HUES6 (cell line): Measurements from ENCODE around the gene SHROOM1.
"Not testable (repeated sequence)": the region's sequence is repeated elsewhere in the genome, so short reads cannot be mapped to it uniquely, and the experiment has no call there.

Experiments
- H3K27ac ChIP-seq: 2 replicates; pipeline ENCODE4 v1.7.0; 2013; ENCODE audit warnings: low read depth, mild to moderate bottlenecking, low read length, inconsistent platforms
- H3K27me3 ChIP-seq: 2 replicates; pipeline ENCODE4 v1.6.1; 2013; ENCODE audit warnings: low read length; ENCODE audit not compliant: control insufficient read depth, insufficient read depth
- H3K36me3 ChIP-seq: 2 replicates; pipeline ENCODE4 v1.6.1; 2013; ENCODE audit warnings: low read length; ENCODE audit not compliant: control insufficient read depth, insufficient read depth
- H3K4me1 ChIP-seq: 2 replicates; pipeline ENCODE4 v1.6.1; 2013; ENCODE audit warnings: low read length; ENCODE audit not compliant: control insufficient read depth, insufficient read depth
- H3K4me3 ChIP-seq: 2 replicates; pipeline ENCODE4 v1.5.1; 2013; ENCODE audit warnings: low read depth, low read length
- H3K9ac ChIP-seq: one replicate; pipeline ENCODE4 v1.6.1; 2013; ENCODE audit warnings: mild to moderate bottlenecking, low read length
- H3K9me3 ChIP-seq: 2 replicates; pipeline ENCODE4 v1.6.1; 2013; ENCODE audit warnings: low read depth, low read length; ENCODE audit not compliant: control insufficient read depth, insufficient read depth

Gene SHROOM1

DNA sequence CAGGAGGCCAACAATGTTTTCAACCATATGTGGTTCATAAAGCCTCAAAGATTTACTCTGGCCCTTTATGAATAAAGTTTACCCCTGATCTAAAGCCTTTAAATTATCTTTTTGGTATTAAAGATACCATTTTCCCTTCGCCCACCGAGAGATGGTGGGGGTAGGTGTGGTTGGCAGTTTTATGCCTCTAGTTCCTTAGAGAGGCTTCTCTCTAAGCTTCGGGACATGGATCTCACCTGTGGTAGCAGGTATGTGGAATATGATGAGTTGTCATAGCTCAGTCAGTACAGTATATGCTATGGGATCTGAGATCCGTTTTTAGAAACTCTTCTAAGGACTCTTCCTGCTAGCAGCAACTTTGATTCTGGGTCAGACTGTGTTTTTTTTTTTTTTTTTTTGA lies 38.3 kb upstream of the SHROOM1 start:
- Histone ChIP-seq H3K27me3 (no peaks in the 10 kb centered on the region), H3K4me3 (no peak overlapping the region), H3K9ac (no peak overlapping the region), H3K9me3 (no peaks in the 10 kb centered on the region), H3K27ac (no peak overlapping the region), H3K4me1 (peaks cover 9% of the 10 kb centered on the region), H3K36me3 (peaks cover 33% of the 10 kb centered on the region)

DNA sequence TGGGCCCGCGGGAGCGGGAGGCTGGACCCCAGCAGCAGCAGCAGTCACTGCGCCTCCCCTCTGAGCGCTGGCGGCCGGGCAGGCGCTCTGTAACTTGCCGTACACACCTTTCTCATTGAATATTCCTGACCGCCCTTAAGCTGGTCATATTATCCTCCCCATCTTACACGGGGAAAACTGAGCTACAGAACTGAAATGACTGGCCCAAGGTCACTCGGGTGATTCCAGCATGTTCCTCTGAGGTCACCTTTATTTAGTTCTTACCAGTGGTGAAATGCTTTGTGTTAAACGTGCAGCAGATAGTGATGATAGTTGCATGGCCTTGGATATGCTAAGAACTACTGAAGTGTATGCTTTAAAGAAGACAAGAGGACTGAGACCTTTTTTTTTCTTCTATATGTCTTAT lies 36.6 kb upstream of the SHROOM1 start:
- H3K27ac ChIP-seq: peak overlapping the region; percentile 90
- H3K36me3 ChIP-seq: peaks cover 33% of the 10 kb centered on the region
- peak overlapping the region; percentile 94 for H3K9ac ChIP-seq
- no peaks in the 10 kb centered on the region for H3K27me3 ChIP-seq
- no peaks in the 10 kb centered on the region for H3K9me3 ChIP-seq
- H3K4me3 ChIP-seq: peak overlapping the region; percentile 89
- peaks cover 9% of the 10 kb centered on the region for H3K4me1 ChIP-seq

GRCh38 chr5:132866342-132867045 lies 36.0 kb upstream of the SHROOM1 start, which contains the start of the genes GDF9 and UQCRQ:
GDF9 (minus strand) TSS chr5:132866469; CDS start chr5:132864533, 1,936 bp downstream.
UQCRQ (plus strand) TSS chr5:132866642; CDS start chr5:132866882, 240 bp downstream.
- Histone ChIP-seq H3K36me3 (peaks cover 29% of the 10 kb centered on the region), H3K9me3 (no peaks in the 10 kb centered on the region), H3K27me3 (no peaks in the 10 kb centered on the region), H3K4me3 (peak within 1 kb of the TSS; percentile 89), H3K4me1 (peaks cover 9% of the 10 kb centered on the region), H3K9ac (peak within 1 kb of the TSS; percentile 94), H3K27ac (peak within 1 kb of the TSS; percentile 90)

- Histone ChIP-seq H3K36me3 (peaks cover 27% of the 10 kb centered on the region), H3K9ac (peak overlapping the region; percentile 94), H3K9me3 (no peaks in the 10 kb centered on the region), H3K4me3 (peak overlapping the region; percentile 89), H3K27me3 (no peaks in the 10 kb centered on the region), H3K4me1 (peaks cover 9% of the 10 kb centered on the region), H3K27ac (peak overlapping the region; percentile 69)
Observed at GRCh38 chr5:132865668-132866341, 35.4 kb upstream of the SHROOM1 start.

GRCh38 chr5:132860742-132861141 lies 30.3 kb upstream of the SHROOM1 start:
- Histone ChIP-seq H3K9me3 (no peaks in the 10 kb centered on the region), H3K27me3 (no peaks in the 10 kb centered on the region), H3K27ac (no peak overlapping the region), H3K4me1 (peaks cover 6% of the 10 kb centered on the region), H3K36me3 (no peaks in the 10 kb centered on the region), H3K4me3 (no peak overlapping the region), H3K9ac (no peak overlapping the region)

DNA sequence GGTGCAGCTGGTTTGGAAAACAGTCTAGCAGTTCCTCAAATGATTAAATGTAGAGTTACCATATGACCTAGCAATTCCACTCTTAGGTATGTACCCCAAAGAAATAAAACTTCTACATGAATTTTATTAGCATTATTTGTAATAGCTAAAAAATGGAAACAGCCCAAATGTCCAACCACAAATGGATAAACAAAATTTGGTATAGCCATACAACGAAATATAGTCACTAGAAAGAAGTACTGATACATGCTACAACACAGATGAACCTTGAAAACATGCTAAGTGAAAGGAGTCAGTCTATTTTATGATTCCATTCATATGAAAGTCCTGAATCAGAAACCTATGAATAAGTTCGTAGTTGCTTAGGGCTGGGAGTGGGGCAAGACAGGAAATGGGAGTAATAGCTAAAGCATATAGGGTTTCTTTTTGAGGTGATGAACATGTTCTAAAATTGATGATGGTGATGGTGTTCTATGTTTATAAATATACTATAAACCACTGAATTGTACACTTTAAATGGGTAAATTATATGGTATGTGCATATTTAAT lies 29.5 kb upstream of the SHROOM1 start:
- Histone ChIP-seq H3K4me3 (no peak overlapping the region), H3K27ac (no peak overlapping the region), H3K9ac (no peak overlapping the region), H3K36me3 (no peaks in the 10 kb centered on the region), H3K27me3 (no peaks in the 10 kb centered on the region), H3K4me1 (no peaks in the 10 kb centered on the region; the same call in 1 of the 2 replicates), H3K9me3 (no peaks in the 10 kb centered on the region)

GRCh38 chr5:132856011-132856410 lies 25.6 kb upstream of the SHROOM1 start:
- Histone ChIP-seq H3K9ac (no peak overlapping the region), H3K27ac (no peak overlapping the region), H3K27me3 (no peaks in the 10 kb centered on the region), H3K4me3 (no peak overlapping the region), H3K36me3 (no peaks in the 10 kb centered on the region), H3K9me3 (no peaks in the 10 kb centered on the region), H3K4me1 (peaks cover 6% of the 10 kb centered on the region)

GRCh38 chr5:132854992-132855391 lies 24.5 kb upstream of the SHROOM1 start:
- H3K36me3 ChIP-seq, H3K9ac ChIP-seq, H3K9me3 ChIP-seq, H3K27ac ChIP-seq, H3K4me3 ChIP-seq, H3K4me1 ChIP-seq, H3K27me3 ChIP-seq: not testable (repeated sequence)

DNA sequence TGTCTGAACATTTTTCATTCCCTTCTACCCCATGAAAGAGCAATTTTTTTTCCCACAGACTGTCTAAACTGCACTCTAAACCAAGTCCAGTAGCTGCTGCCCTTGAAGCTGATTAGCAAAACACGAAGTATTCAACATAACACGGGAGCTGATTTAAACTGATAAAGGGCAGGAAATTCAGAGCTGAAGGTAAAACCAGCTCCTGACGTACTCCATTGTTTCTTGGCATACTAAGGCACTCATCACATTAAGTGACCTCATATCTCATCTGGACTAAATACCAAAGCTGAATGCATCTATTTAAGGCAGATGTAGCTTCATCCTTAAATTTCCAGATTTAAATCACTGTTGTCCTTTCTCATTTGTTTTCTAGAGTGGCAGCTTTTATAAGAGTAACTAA lies 23.9 kb upstream of the SHROOM1 start:
- Histone ChIP-seq H3K9me3 (no peaks in the 10 kb centered on the region), H3K9ac (no peak overlapping the region), H3K4me1 (peaks cover 6% of the 10 kb centered on the region), H3K27ac (no peak overlapping the region), H3K4me3 (no peak overlapping the region), H3K27me3 (no peaks in the 10 kb centered on the region), H3K36me3 (no peaks in the 10 kb centered on the region)

- no peak overlapping the region for H3K27ac ChIP-seq
- no peaks in the 10 kb centered on the region for H3K9me3 ChIP-seq
- H3K4me3 ChIP-seq: no peak overlapping the region
- H3K4me1 ChIP-seq: peaks cover 6% of the 10 kb centered on the region
- H3K9ac ChIP-seq: no peak overlapping the region
- H3K36me3 ChIP-seq: no peaks in the 10 kb centered on the region
- H3K27me3 ChIP-seq: no peaks in the 10 kb centered on the region
Observed at GRCh38 chr5:132853790-132854189, 23.3 kb upstream of the SHROOM1 start.

GRCh38 chr5:132853323-132853722 lies 22.9 kb upstream of the SHROOM1 start:
- no peaks in the 10 kb centered on the region for H3K36me3 ChIP-seq
- H3K9me3 ChIP-seq: no peaks in the 10 kb centered on the region
- no peak overlapping the region for H3K9ac ChIP-seq
- no peaks in the 10 kb centered on the region for H3K27me3 ChIP-seq
- no peak overlapping the region for H3K4me3 ChIP-seq
- no peak overlapping the region for H3K27ac ChIP-seq
- H3K4me1 ChIP-seq: peaks cover 6% of the 10 kb centered on the region
